ENCODE results near the gene TOM1.

GRCh38 chr22:35266277-35266676 is 33.4 kb upstream of the TOM1 start:
- TF ChIP-seq TAF1 (IDR thresholded peaks at IDR 0.05; ENCODE audit: borderline replicate concordance, insufficient read depth, low read length): no peak
- TF ChIP-seq REST (IDR thresholded peaks at IDR 0.05; ENCODE audit: insufficient read depth in 1 of 2, low read depth in 2 of 2, low read length in 2 of 2): no peak
- no peak for TF ChIP-seq POLR2AphosphoS5 (IDR thresholded peaks at IDR 0.05; ENCODE audit: low read depth, low read length)
- no peak for TF ChIP-seq FOXP2 (optimal IDR thresholded peaks at IDR 0.05; ENCODE audit: borderline replicate concordance, extremely low read depth, extremely low read length, insufficient read depth)
- no peak for TF ChIP-seq SIN3A (IDR thresholded peaks at IDR 0.05; ENCODE audit: borderline replicate concordance, insufficient read depth, low read length)

Measured in PFSK-1 (cell line).